ENCODE data around the gene GALNT7. TPM values are rescaled to one million over a fixed set of nuclear protein-coding genes. Genes with fewer than 3 reads are reported as not detected.

The GALNT7 gene
- total RNA-seq, 1 donor from 2014 or later: 22.0 TPM

- DNase-seq (no peak), ATAC-seq (no peak)
- intact Hi-C loops (cut with DNase I): no loop called here
- no peaks in the 10 kb centered on the region for H3K36me3 ChIP-seq
- H3K27me3 ChIP-seq (ENCODE audit: low read depth): no peaks in the 10 kb centered on the region
- no peak overlapping the region for H3K4me3 ChIP-seq
- no peaks in the 10 kb centered on the region for H3K9me3 ChIP-seq
- peaks cover 7% of the 10 kb centered on the region for H3K4me1 ChIP-seq
- H3K27ac ChIP-seq: no peak overlapping the region
- TF ChIP-seq CTCF (IDR thresholded peaks at IDR 0.05): no peak
These were observed 30.9 kb downstream of the GALNT7 start for GRCh38 chr4:173199553-173199952.

GRCh38 chr4:173200103-173200884 lies 31.7 kb downstream of the GALNT7 start:
- H3K27me3 ChIP-seq (ENCODE audit: low read depth): no peaks in the 10 kb centered on the region
- DNase-seq: no peak
- ATAC-seq: no peak
- H3K27ac ChIP-seq: no peak overlapping the region
- H3K4me1 ChIP-seq: no peaks in the 10 kb centered on the region
- intact Hi-C loops (cut with DNase I): no loop called here
- H3K36me3 ChIP-seq: no peaks in the 10 kb centered on the region
- TF ChIP-seq CTCF (IDR thresholded peaks at IDR 0.05): no peak
- no peaks in the 10 kb centered on the region for H3K9me3 ChIP-seq
- no peak overlapping the region for H3K4me3 ChIP-seq

GRCh38 chr4:173202395-173202794 lies 33.8 kb downstream of the GALNT7 start:
- intact Hi-C loops (cut with DNase I): no loop called here
- no peaks in the 10 kb centered on the region for H3K9me3 ChIP-seq
- DNase-seq (no peak), ATAC-seq (no peak)
- no peaks in the 10 kb centered on the region for H3K36me3 ChIP-seq
- H3K27me3 ChIP-seq (ENCODE audit: low read depth): no peaks in the 10 kb centered on the region
- TF ChIP-seq CTCF (IDR thresholded peaks at IDR 0.05): no peak
- H3K27ac ChIP-seq: no peak overlapping the region
- no peak overlapping the region for H3K4me3 ChIP-seq
- H3K4me1 ChIP-seq: no peaks in the 10 kb centered on the region

GRCh38 chr4:173205656-173206055 lies 37.0 kb downstream of the GALNT7 start:
- H3K9me3 ChIP-seq: no peaks in the 10 kb centered on the region
- no peak for DNase-seq
- H3K4me1 ChIP-seq: no peaks in the 10 kb centered on the region
- peak in 1 of 2 donors; percentile 39 for ATAC-seq
- H3K4me3 ChIP-seq: no peak overlapping the region
- no peaks in the 10 kb centered on the region for H3K27me3 ChIP-seq (ENCODE audit: low read depth)
- intact Hi-C loops (cut with DNase I): no loop called here
- no peaks in the 10 kb centered on the region for H3K36me3 ChIP-seq
- TF ChIP-seq CTCF (IDR thresholded peaks at IDR 0.05): no peak
- no peak overlapping the region for H3K27ac ChIP-seq

GRCh38 chr4:173208420-173208819 lies 39.8 kb downstream of the GALNT7 start:
- no peak for DNase-seq
- intact Hi-C loops (cut with DNase I): no loop called here
- Histone ChIP-seq H3K27ac (no peak overlapping the region), H3K9me3 (no peaks in the 10 kb centered on the region), H3K36me3 (no peaks in the 10 kb centered on the region), H3K4me3 (no peak overlapping the region), H3K4me1 (no peaks in the 10 kb centered on the region), H3K27me3 (ENCODE audit: low read depth) (no peaks in the 10 kb centered on the region)
- no peak for TF ChIP-seq CTCF (IDR thresholded peaks at IDR 0.05)
- ATAC-seq: no peak

All from lower lobe of right lung (tissue), 2 donors.